OCI-LY1 (cell line): Measurements from ENCODE around the gene PRPF6.
A peak's percentile ranks its signal among the peaks of the same experiment; 100 is the strongest.

Experiments
- H2AFZ ChIP-seq: fragments of 200-600 bp; sonication (generic), shearing (Covaris generic); 2 replicates; pipeline ENCODE4 v1.6.0; 2014; ENCODE audit warnings: antibody characterized with exemption, mild to moderate bottlenecking, low read length
- H3F3A ChIP-seq: fragments of 200-600 bp; sonication (generic), shearing (Covaris generic); 2 replicates; pipeline ENCODE4 v1.6.0; 2014; ENCODE audit warnings: mild to moderate bottlenecking, antibody characterized with exemption, low read length, moderate library complexity; ENCODE audit not compliant: insufficient read depth
- H3K27ac ChIP-seq: fragments of 200-600 bp; sonication (generic); 2 replicates; pipeline ENCODE4 v1.5.1; 2014; ENCODE audit warnings: low read length, mixed run types, mild to moderate bottlenecking, low read depth; ENCODE audit not compliant: poor library complexity, severe bottlenecking
- H3K27me3 ChIP-seq: fragments of 200-600 bp; sonication (generic); 2 replicates; pipeline ENCODE4 v1.6.0; 2014; ENCODE audit warnings: antibody characterized with exemption, mild to moderate bottlenecking, low read length, moderate library complexity; ENCODE audit not compliant: insufficient read depth
- H3K36me3 ChIP-seq: fragments of 200-600 bp; sonication (generic); 2 replicates; pipeline ENCODE4 v1.6.1; 2014; ENCODE audit warnings: mild to moderate bottlenecking, antibody characterized with exemption, low read length, moderate library complexity, mixed read lengths; ENCODE audit not compliant: insufficient read depth
- H3K4me1 ChIP-seq: fragments of 200-600 bp; sonication (generic); 2 replicates; pipeline ENCODE4 v1.5.1; 2014; ENCODE audit warnings: mild to moderate bottlenecking, low read length, moderate library complexity; ENCODE audit not compliant: insufficient read depth, severe bottlenecking
- H3K4me2 ChIP-seq: fragments of 200-600 bp; sonication (generic), shearing (Covaris generic); 2 replicates; pipeline ENCODE4 v1.6.1; 2014; ENCODE audit warnings: low read length
- H3K4me3 ChIP-seq: fragments of 200-600 bp; sonication (generic); 2 replicates; pipeline ENCODE4 v1.5.1; 2014; ENCODE audit warnings: low read length, low read depth, mild to moderate bottlenecking, mixed read lengths; ENCODE audit not compliant: poor library complexity, severe bottlenecking
- H3K79me2 ChIP-seq: fragments of 200-600 bp; shearing (Covaris generic); 2 replicates; pipeline ENCODE4 v1.6.1; 2016; ENCODE audit warnings: mixed run types, low read length, mixed read lengths; ENCODE audit not compliant: insufficient read depth
- H3K9ac ChIP-seq: fragments of 200-600 bp; sonication (generic), shearing (Covaris generic); 2 replicates; pipeline ENCODE4 v1.6.1; 2014; ENCODE audit warnings: mild to moderate bottlenecking, low read length, mixed read lengths
- H3K9me2 ChIP-seq: fragments of 200-600 bp; sonication (generic), shearing (Covaris generic); 2 replicates; pipeline ENCODE4 v1.6.1; 2014; ENCODE audit warnings: low read depth, mild to moderate bottlenecking, low read length, mixed read lengths
- H3K9me3 ChIP-seq: fragments of 200-600 bp; shearing (Covaris generic); 2 replicates; pipeline ENCODE4 v1.6.1; 2014; ENCODE audit warnings: low read length, mixed read lengths
- H4K20me1 ChIP-seq: fragments of 200-600 bp; sonication (generic), shearing (Covaris generic); 2 replicates; pipeline ENCODE4 v1.6.0; 2016; ENCODE audit warnings: mild to moderate bottlenecking, low read length; ENCODE audit not compliant: insufficient read depth
- EZH2 ChIP-seq: fragments of 200-600 bp; sonication (generic), shearing (Covaris generic); IDR thresholded peaks from 2 replicates; pipeline ENCODE4 v1.8.0; 2017; ENCODE audit warnings: borderline replicate concordance, mixed run types, mild to moderate bottlenecking, antibody characterized with exemption, low read length, moderate library complexity, mixed read lengths
- TF ChIP-seq, protein P1 (sequence below): fragments of 200-600 bp; sonication (generic), shearing (Covaris generic); IDR thresholded peaks from 2 replicates; pipeline ENCODE4 v1.5.1; 2017; ENCODE audit warnings: mild to moderate bottlenecking, antibody characterized with exemption, low read length, moderate library complexity, mixed read lengths

PRPF6 gene

DNA sequence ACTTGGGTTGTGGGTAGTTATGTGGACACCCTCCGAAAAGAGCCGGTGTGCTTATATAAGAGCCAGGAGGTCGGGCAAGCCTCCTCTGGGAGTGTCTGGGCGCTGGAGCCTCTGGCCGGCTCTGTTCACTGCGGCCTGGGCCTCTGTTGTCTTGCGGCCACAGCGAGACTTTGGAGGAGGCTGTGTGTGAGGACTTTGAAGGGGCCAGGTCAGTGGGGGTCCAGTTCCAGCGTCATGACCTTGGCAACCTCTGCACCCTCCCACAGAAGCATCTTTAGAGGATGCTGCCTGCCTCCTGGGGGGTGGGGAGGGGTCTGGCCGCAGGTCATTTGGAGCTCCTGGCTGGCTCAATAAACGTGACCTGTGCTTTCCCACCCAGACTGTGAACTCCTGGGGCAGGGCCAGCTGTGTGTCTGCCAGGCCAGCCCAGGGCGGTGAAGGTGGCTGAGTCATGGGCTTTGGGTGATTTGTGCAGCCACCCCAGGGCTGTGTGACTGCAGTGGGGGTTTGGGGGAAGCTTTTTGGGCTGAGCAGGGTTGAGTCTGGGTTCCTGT lies 83.3 kb downstream of the PRPF6 start:
- Histone ChIP-seq H3K79me2 (no peaks in the 10 kb centered on the region), H2AFZ (no peak overlapping the region), H3K9me3 (no peaks in the 10 kb centered on the region), H3K4me3 (peak overlapping the region; percentile 78), H3K4me2 (peak overlapping the region; percentile 98; the same call in 1 of the 2 replicates), H3K9me2 (no peaks in the 10 kb centered on the region), H3K27me3 (peaks cover 4% of the 10 kb centered on the region), H4K20me1 (no peaks in the 10 kb centered on the region), H3K36me3 (no peaks in the 10 kb centered on the region), H3K4me1 (peaks cover 32% of the 10 kb centered on the region), H3K9ac (no peak overlapping the region), H3K27ac (no peak overlapping the region), H3F3A (no peaks in the 10 kb centered on the region)
- TF ChIP-seq, protein P1, sequence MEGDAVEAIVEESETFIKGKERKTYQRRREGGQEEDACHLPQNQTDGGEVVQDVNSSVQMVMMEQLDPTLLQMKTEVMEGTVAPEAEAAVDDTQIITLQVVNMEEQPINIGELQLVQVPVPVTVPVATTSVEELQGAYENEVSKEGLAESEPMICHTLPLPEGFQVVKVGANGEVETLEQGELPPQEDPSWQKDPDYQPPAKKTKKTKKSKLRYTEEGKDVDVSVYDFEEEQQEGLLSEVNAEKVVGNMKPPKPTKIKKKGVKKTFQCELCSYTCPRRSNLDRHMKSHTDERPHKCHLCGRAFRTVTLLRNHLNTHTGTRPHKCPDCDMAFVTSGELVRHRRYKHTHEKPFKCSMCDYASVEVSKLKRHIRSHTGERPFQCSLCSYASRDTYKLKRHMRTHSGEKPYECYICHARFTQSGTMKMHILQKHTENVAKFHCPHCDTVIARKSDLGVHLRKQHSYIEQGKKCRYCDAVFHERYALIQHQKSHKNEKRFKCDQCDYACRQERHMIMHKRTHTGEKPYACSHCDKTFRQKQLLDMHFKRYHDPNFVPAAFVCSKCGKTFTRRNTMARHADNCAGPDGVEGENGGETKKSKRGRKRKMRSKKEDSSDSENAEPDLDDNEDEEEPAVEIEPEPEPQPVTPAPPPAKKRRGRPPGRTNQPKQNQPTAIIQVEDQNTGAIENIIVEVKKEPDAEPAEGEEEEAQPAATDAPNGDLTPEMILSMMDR, result no peak
- no peak for TF ChIP-seq EZH2

DNA sequence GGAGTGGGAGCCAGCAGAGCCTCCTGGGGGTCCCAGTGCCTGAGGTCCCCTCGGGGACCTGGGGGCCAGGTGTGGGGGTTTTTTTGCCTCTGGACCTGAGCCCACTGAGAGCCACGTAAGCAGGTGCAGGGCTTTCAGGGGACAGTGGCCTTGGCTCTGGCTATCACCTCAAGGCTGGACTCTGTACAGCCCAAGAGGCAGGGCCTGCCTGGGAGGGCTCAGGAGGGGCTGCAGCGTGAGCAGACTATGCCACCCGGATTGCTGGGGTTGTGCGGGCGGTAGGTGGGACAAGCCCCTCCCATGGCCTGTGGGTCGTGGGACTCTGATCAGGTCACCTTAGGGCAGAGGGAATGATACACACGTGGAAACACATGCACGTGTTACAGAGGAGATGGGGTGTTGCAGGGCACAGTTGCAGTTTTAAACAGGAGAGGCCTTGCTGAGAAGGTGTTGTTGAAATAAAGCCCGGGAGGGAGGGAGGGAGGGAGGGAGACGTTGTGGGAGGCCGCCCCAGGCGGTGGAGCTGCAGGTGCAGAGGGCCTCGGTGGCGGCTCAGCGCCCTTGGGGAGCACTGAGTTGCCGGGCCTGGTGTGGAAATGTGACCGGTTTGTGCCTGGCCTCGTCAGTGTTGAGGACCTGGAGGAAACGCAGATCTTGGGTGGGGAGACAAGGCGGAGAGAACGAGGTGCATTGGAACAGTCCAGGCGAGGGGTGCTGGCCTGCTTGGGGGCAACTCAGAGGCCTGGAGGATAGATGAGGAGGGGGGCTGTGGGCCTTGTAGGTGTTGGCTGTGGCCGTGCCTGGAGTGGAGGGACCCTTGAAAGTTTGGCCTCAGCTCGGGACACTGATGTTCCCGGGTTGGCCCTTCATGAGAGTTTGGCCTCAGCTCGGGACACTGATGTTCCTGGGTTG lies 84.4 kb downstream of the PRPF6 start:
- H3K9ac ChIP-seq, result no peak overlapping the region

DNA sequence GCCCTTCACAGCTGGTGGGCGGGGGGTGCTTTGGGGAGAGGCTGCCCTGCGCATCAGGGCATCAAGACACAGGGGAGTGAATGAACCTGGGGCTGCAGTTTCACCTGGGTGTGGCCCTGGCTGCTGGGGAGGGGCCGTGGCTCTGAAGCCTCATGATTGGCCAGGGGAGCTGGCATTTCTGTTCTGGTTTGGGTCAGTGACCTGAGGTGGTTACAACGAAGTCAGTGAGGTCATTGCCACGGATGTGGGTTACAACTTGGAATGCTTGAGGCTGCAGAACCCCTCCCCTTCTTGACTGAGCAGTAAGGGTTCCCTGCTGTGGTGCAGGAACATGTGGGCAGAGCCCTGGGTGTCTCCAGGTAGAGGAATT lies 85.0 kb downstream of the PRPF6 start:
- no peaks in the 10 kb centered on the region for H3K9me3 ChIP-seq
- no peaks in the 10 kb centered on the region for H3K79me2 ChIP-seq
- H3K4me1 ChIP-seq, result peaks cover 32% of the 10 kb centered on the region
- no peaks in the 10 kb centered on the region for H3K9me2 ChIP-seq
- no peaks in the 10 kb centered on the region for H3F3A ChIP-seq
- H2AFZ ChIP-seq, result no peak overlapping the region
- H3K36me3 ChIP-seq, result no peaks in the 10 kb centered on the region
- H3K4me3 ChIP-seq, result no peak overlapping the region
- TF ChIP-seq EZH2, result no peak
- TF ChIP-seq, protein P1, result no peak
- no peaks in the 10 kb centered on the region for H4K20me1 ChIP-seq
- H3K4me2 ChIP-seq, result no peak overlapping the region
- no peak overlapping the region for H3K27ac ChIP-seq
- no peak overlapping the region for H3K9ac ChIP-seq
- peaks cover 9% of the 10 kb centered on the region; the same call in 1 of the 2 replicates for H3K27me3 ChIP-seq

More for the DNA sequence above, 84.4 kb downstream of the PRPF6 start:
- Histone ChIP-seq H2AFZ (no peak overlapping the region), H4K20me1 (no peaks in the 10 kb centered on the region), H3K79me2 (no peaks in the 10 kb centered on the region), H3K4me2 (no peak overlapping the region), H3K9me2 (no peaks in the 10 kb centered on the region), H3K27ac (peak overlapping the region; percentile 30), H3K4me1 (peaks cover 32% of the 10 kb centered on the region), H3K4me3 (no peak overlapping the region), H3K9me3 (no peaks in the 10 kb centered on the region), H3K36me3 (no peaks in the 10 kb centered on the region), H3K27me3 (peaks cover 4% of the 10 kb centered on the region), H3F3A (no peaks in the 10 kb centered on the region)
- TF ChIP-seq EZH2, result no peak
- TF ChIP-seq, protein P1, result no peak
